HG03108 (cell line): Measurements from ENCODE around the gene TMEM256.
"Not testable (repeated sequence)": the region's sequence is repeated elsewhere in the genome, so short reads cannot be mapped to it uniquely, and the experiment has no call there.

Experiments
- ATAC-seq: cut with Tn5 transposase; IDR thresholded peaks from one replicate; pipeline ENCODE4 v1.9.1; 2021; ENCODE audit warnings: moderate library complexity; ENCODE audit not compliant: unreplicated experiment

Gene TMEM256

GRCh38 chr17:7384489-7385081 lies 19.3 kb downstream of the TMEM256 start:
- ATAC-seq = no peak

- peak; percentile 66 for ATAC-seq
These were observed 20.0 kb downstream of the TMEM256 start for GRCh38 chr17:7383742-7384488.

GRCh38 chr17:7383371-7383741 lies 20.5 kb downstream of the TMEM256 start:
- no peak for ATAC-seq

GRCh38 chr17:7382901-7383300 lies 21.0 kb downstream of the TMEM256 start:
- no peak for ATAC-seq

- ATAC-seq = no peak
These were observed 22.8 kb downstream of the TMEM256 start, which contains the start of gene TNK1 for GRCh38 chr17:7380855-7381683. Gene TNK1 (plus strand): TSS chr17:7381089. CDS start chr17:7382927, 1,838 bp downstream.

- no peak for ATAC-seq
These were observed 23.6 kb downstream of the TMEM256 start for GRCh38 chr17:7380321-7380720.

GRCh38 chr17:7379134-7379533 lies 24.8 kb downstream of the TMEM256 start:
- no peak for ATAC-seq

GRCh38 chr17:7374353-7374752 lies 29.5 kb downstream of the TMEM256 start:
- ATAC-seq = no peak

- ATAC-seq = no peak
These were observed 33.0 kb downstream of the TMEM256 start for GRCh38 chr17:7370853-7371252.

GRCh38 chr17:7369825-7370224 lies 34.1 kb downstream of the TMEM256 start:
- ATAC-seq = no peak

GRCh38 chr17:7368599-7368994 lies 35.3 kb downstream of the TMEM256 start:
- not testable (repeated sequence) for ATAC-seq

GRCh38 chr17:7367918-7368598 lies 35.8 kb downstream of the TMEM256 start:
- ATAC-seq = no peak

GRCh38 chr17:7367083-7367482 lies 36.8 kb downstream of the TMEM256 start:
- no peak for ATAC-seq

- not testable (repeated sequence) for ATAC-seq
These were observed 37.9 kb downstream of the TMEM256 start for GRCh38 chr17:7365963-7366362.

GRCh38 chr17:7363311-7363710 lies 40.6 kb downstream of the TMEM256 start:
- no peak for ATAC-seq

GRCh38 chr17:7361906-7362305 lies 42.0 kb downstream of the TMEM256 start:
- ATAC-seq = no peak

- ATAC-seq = no peak
These were observed 46.5 kb downstream of the TMEM256 start for GRCh38 chr17:7357381-7357780.

- no peak for ATAC-seq
These were observed 47.1 kb downstream of the TMEM256 start for GRCh38 chr17:7356756-7357155.

GRCh38 chr17:7356072-7356549 lies 47.8 kb downstream of the TMEM256 start:
- ATAC-seq = no peak

GRCh38 chr17:7355573-7355972 lies 48.3 kb downstream of the TMEM256 start:
- ATAC-seq = no peak

- ATAC-seq = no peak
These were observed 48.8 kb downstream of the TMEM256 start, which contains the start of gene TMEM95 for GRCh38 chr17:7355053-7355452. Gene TMEM95 (plus strand): TSS chr17:7355156. CDS start chr17:7355205, 49 bp downstream.
